HepG2 (cell line): ENCODE measurements around the gene DPEP1. TPM values are rescaled to one million over a fixed set of nuclear protein-coding genes. Genes with fewer than 3 reads are reported as not detected.

Source experiments
- ATAC-seq: fragments of 200-7000 bp; cut with Tn5 transposase; 3 replicates; pipeline ENCODE4 v1.9.1; 2020; ENCODE audit warnings: mild to moderate bottlenecking, moderate library complexity
- BruUV-seq: library from RNA; stranded (reverse); fragments of 400-500 nt; replicated peaks from 2 replicates; lab custom pipeline; 2021; lab: Mats Ljungman, UMichigan
- CTCF ChIA-PET: fragments of 300-600 bp; formaldehyde crosslinking; extraction: SDS; loops from one replicate; lab custom pipeline; 2021; ENCODE audit warnings: low total read pairs, inconsistent platforms, low intra/inter-chr PET ratio; lab: Yijun Ruan, JAX
- POLR2A ChIA-PET: fragments of 350-600 bp; sonication (Branson Sonifier 250); formaldehyde crosslinking; loops from one replicate; lab custom pipeline; 2020; ENCODE audit warnings: antibody characterized with exemption, inconsistent platforms; lab: Yijun Ruan, JAX
- DNase-seq: peaks from one replicate; pipeline ENCODE4 v3.0.0-alpha.2; 2015; ENCODE audit warnings: low spot score
- FAIRE-seq: peaks from 3 replicates; lab custom pipeline; 2011; peaks lifted over from hg19 to GRCh38; lab: Jason Lieb, UNC
- H2AFZ ChIP-seq: one replicate; pipeline ENCODE4 v1.6.1; 2011; ENCODE audit warnings: low read length, inconsistent platforms
- H3K27ac ChIP-seq: fragments of 300-600 bp; 3 replicates; pipeline ENCODE4 v1.8.0; 2011; ENCODE audit warnings: mixed run types, mild to moderate bottlenecking, mixed read lengths, low read length, inconsistent platforms; ENCODE audit not compliant: insufficient read depth; ENCODE audit errors: extremely low read length
- H3K27me3 ChIP-seq, 2 experiments: fragments of 200-600 bp in 1 of 2; 2 replicates in 1 of 2; 3 replicates in 1 of 2; pipeline versions ENCODE4 v1.6.0 to v1.8.0; 2011; ENCODE audit warnings: low read length in 2 of 2, mild to moderate bottlenecking in 2 of 2, moderate library complexity in 2 of 2, inconsistent platforms in 1 of 2; ENCODE audit not compliant: insufficient read depth in 2 of 2, control insufficient read depth in 1 of 2
- H3K36me3 ChIP-seq, 2 experiments: fragments of 200-600 bp in 1 of 2; replicated peaks in 1 of 2; 2 replicates in 1 of 2; 3 replicates in 1 of 2; pipeline versions ENCODE4 v1.5.1 to v1.8.0; 2011; ENCODE audit warnings: low read length in 2 of 2, inconsistent platforms in 1 of 2; ENCODE audit not compliant: insufficient read depth in 2 of 2, control insufficient read depth in 1 of 2
- H3K4me1 ChIP-seq: 2 replicates; pipeline ENCODE4 v1.5.1; 2012; ENCODE audit warnings: low read length, inconsistent platforms; ENCODE audit not compliant: insufficient read depth
- H3K4me2 ChIP-seq: 2 replicates; pipeline ENCODE4 v1.6.0; 2011; ENCODE audit warnings: low read depth, low read length, inconsistent platforms
- H3K4me3 ChIP-seq, 3 experiments: fragments of 200-600 bp in 1 of 3; sonication (generic), shearing (Covaris generic) in 1 of 3; replicated peaks in 1 of 3; 2 replicates each; pipeline ENCODE4 v1.5.1; 2011 to 2016; ENCODE audit warnings: low read length in 3 of 3, inconsistent platforms in 2 of 3, low read depth in 2 of 3, mild to moderate bottlenecking in 2 of 3, control low read depth in 1 of 3, mixed read lengths in 1 of 3; ENCODE audit not compliant: insufficient read depth in 1 of 3
- H3K79me2 ChIP-seq: one replicate; pipeline ENCODE4 v1.6.1; 2011; ENCODE audit warnings: low read length, inconsistent platforms; ENCODE audit not compliant: insufficient read depth
- H3K9ac ChIP-seq: 2 replicates; pipeline ENCODE4 v1.6.0; 2011; ENCODE audit warnings: mild to moderate bottlenecking, low read depth, low read length, inconsistent platforms; ENCODE audit not compliant: insufficient read depth
- H3K9me3 ChIP-seq: 2 replicates; pipeline ENCODE4 v1.5.1; 2012; ENCODE audit warnings: mild to moderate bottlenecking, low read length
- H4K20me1 ChIP-seq: 2 replicates; pipeline ENCODE4 v1.6.0; 2011; ENCODE audit warnings: inconsistent platforms, mild to moderate bottlenecking, low read length, moderate library complexity; ENCODE audit not compliant: insufficient read depth
- JUN ChIP-seq: sonication (generic); formaldehyde crosslinking; IDR thresholded peaks from 2 replicates; pipeline ENCODE4 v1.4.0; 2020; ENCODE audit warnings: mild to moderate bottlenecking, missing genetic modification reagents
- MAFF ChIP-seq: IDR thresholded peaks from 2 replicates; pipeline ENCODE4 v1.6.1; 2011; ENCODE audit warnings: low read depth, low read length, improper control_type of control experiment
- MATR3 ChIP-seq: sonication (generic); formaldehyde crosslinking; IDR thresholded peaks from 2 replicates; pipeline ENCODE4 v1.4.0; 2020; ENCODE audit warnings: missing genetic modification reagents
- ZNF280B ChIP-seq: sonication (generic); formaldehyde crosslinking; IDR thresholded peaks from 2 replicates; pipeline ENCODE4 v1.5.0; 2020; ENCODE audit warnings: missing genetic modification reagents, mild to moderate bottlenecking, borderline replicate concordance
- WGBS: methylation state at CpG from one replicate; pipeline ENCODE4 v1.1.6; 2017; ENCODE audit warnings: low lambda C conversion rate; 5-methylcytosine and 5-hydroxymethylcytosine counted together
- in situ Hi-C: cut with HindIII; loops from 2 replicates; pipeline ENCODE4 v1.10.0; 2017; ENCODE audit warnings: low pct_unique_long_range_greater_than_20kb; ENCODE audit not compliant: extremely low pct_ligation_motif_present
- intact Hi-C: fragments of 100-400 bp; cut with micrococcal nuclease; formaldehyde crosslinking; loops from one replicate; pipeline ENCODE4 v1.10.0; 2022; ENCODE audit not compliant: unreplicated experiment
- polyA plus RNA-seq, 8 experiments: library from polyadenylated mRNA; depleted of rRNA in 3 of 8; stranded (reverse) in 7 of 8; unstranded in 1 of 8; fragments of >200 nt; fragmentation: Illumina TruSeq in 4 of 8; extraction: Trizol in 4 of 8; gene quantifications; 2 replicates each; pipeline versions ENCODE4 v1.2.1 to v1.2.3, GENCODE V29; 2011 to 2016; ENCODE audit warnings: low read depth in 4 of 8, missing spikeins in 1 of 8, mixed read lengths in 1 of 8; ENCODE audit not compliant: insufficient read depth in 1 of 8
- total RNA-seq, 5 experiments: library from RNA; depleted of rRNA; stranded (reverse); fragments of >200 nt; fragmentation: Illumina TruSeq; extraction: Trizol; gene quantifications; 2 replicates each; pipeline ENCODE4 v1.2.3, GENCODE V29; 2016; ENCODE audit warnings: low read depth in 1 of 5
- TF ChIP-seq, protein P1 (sequence below): sonication (generic); formaldehyde crosslinking; IDR thresholded peaks from 2 replicates; pipeline ENCODE4 v1.4.0; 2020; ENCODE audit warnings: mild to moderate bottlenecking, missing genetic modification reagents
- TF ChIP-seq, protein P2 (sequence below): fragments of 450-650 bp; IDR thresholded peaks from 2 replicates; pipeline ENCODE4 v1.6.1; 2016

DPEP1 gene
- total and polyA plus RNA-seq, 2 of the 13 experiments (the other 11 are each of a cell fraction or from before 2014, with no cell fraction given) = 37.6 to 52.2 TPM

DNA sequence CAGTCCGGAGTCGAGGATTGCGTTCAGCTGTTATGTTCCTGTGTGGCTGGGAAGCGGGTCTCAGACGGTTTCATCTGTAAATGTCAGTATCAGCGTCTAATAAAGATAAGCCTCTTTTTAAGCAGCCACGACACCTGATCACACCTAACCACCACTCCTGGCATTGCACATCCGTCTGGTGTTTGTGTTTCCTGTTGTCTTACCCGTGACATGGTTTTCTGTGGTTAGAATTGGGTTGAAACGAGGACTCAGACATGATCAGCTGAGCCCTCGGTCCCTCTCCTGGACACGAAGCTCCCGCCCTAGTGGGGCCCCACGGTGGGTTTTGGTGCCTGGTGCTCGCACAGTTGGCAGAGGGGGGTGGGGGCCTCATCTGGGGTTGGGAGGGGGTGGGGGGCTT is 19.6 kb upstream of the DPEP1 start:
- Histone ChIP-seq H3K9me3 (no peaks in the 10 kb centered on the region), H3K27me3 (peaks cover 10 to 41% of the 10 kb centered on the region in 2 experiments; a peak in 4 of 5 replicates), H3K4me2 (peak overlapping the region; percentile 15; the same call in 1 of the 2 replicates), H3K79me2 (no peaks in the 10 kb centered on the region)
- no peak for TF ChIP-seq MAFF
- TF ChIP-seq, all 625 proteins: peak for 0
- H3K36me3 ChIP-seq = no peaks in the 10 kb centered on the region
- H3K27ac ChIP-seq = no peak overlapping the region
- WGBS = 20% methylated on average over 15 of the region's 15 CpGs
- no peak overlapping the region for H3K4me3 ChIP-seq
- no peaks in the 10 kb centered on the region for H4K20me1 ChIP-seq
- intact Hi-C loops (no loop called here), in situ Hi-C loops (no loop called here)
- peak; percentile 8 for FAIRE-seq
- ChIA-PET POLR2A (no interaction called here), CTCF (no interaction called here)
- peaks cover 17% of the 10 kb centered on the region for H3K4me1 ChIP-seq
- H3K9ac ChIP-seq = no peak overlapping the region
- DNase-seq = no peak
- BruUV-seq = no TSS peak
- no peak for ATAC-seq
- H2AFZ ChIP-seq = no peak overlapping the region

- Histone ChIP-seq H3K27me3 (peaks cover 11 to 30% of the 10 kb centered on the region in 2 experiments; a peak in 4 of 5 replicates), H2AFZ (no peak overlapping the region), H3K4me1 (peaks cover 19% of the 10 kb centered on the region), H3K27ac (no peak overlapping the region), H3K4me2 (no peak overlapping the region), H4K20me1 (no peaks in the 10 kb centered on the region), H3K36me3 (no peaks in the 10 kb centered on the region), H3K79me2 (no peaks in the 10 kb centered on the region), H3K9ac (no peak overlapping the region), H3K9me3 (no peaks in the 10 kb centered on the region), H3K4me3 (no peak overlapping the region)
- no TSS peak for BruUV-seq
- no peak for DNase-seq
- ChIA-PET CTCF (no interaction called here), POLR2A (no interaction called here)
- no peak for ATAC-seq
- 66% methylated on average over 30 of the region's 47 CpGs for WGBS
- intact Hi-C loops (no loop called here), in situ Hi-C loops (no loop called here)
- TF ChIP-seq, protein P1, sequence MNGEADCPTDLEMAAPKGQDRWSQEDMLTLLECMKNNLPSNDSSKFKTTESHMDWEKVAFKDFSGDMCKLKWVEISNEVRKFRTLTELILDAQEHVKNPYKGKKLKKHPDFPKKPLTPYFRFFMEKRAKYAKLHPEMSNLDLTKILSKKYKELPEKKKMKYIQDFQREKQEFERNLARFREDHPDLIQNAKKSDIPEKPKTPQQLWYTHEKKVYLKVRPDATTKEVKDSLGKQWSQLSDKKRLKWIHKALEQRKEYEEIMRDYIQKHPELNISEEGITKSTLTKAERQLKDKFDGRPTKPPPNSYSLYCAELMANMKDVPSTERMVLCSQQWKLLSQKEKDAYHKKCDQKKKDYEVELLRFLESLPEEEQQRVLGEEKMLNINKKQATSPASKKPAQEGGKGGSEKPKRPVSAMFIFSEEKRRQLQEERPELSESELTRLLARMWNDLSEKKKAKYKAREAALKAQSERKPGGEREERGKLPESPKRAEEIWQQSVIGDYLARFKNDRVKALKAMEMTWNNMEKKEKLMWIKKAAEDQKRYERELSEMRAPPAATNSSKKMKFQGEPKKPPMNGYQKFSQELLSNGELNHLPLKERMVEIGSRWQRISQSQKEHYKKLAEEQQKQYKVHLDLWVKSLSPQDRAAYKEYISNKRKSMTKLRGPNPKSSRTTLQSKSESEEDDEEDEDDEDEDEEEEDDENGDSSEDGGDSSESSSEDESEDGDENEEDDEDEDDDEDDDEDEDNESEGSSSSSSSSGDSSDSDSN (CRISPR knock-in tag) = 0 out of 2 replicates have a peak, but pooled peaks have one; percentile 24
- TF ChIP-seq MATR3 (CRISPR knock-in tag) (peak; percentile 25; the same call in 1 of the 2 replicates), ZNF280B (CRISPR knock-in tag) (0 out of 2 replicates have a peak, but pooled peaks have one; percentile 8), JUN (CRISPR knock-in tag) (no peak)
- TF ChIP-seq, protein P2, sequence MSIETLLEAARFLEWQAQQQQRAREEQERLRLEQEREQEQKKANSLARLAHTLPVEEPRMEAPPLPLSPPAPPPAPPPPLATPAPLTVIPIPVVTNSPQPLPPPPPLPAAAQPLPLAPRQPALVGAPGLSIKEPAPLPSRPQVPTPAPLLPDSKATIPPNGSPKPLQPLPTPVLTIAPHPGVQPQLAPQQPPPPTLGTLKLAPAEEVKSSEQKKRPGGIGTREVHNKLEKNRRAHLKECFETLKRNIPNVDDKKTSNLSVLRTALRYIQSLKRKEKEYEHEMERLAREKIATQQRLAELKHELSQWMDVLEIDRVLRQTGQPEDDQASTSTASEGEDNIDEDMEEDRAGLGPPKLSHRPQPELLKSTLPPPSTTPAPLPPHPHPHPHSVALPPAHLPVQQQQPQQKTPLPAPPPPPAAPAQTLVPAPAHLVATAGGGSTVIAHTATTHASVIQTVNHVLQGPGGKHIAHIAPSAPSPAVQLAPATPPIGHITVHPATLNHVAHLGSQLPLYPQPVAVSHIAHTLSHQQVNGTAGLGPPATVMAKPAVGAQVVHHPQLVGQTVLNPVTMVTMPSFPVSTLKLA = peak; percentile 79
- no peak for FAIRE-seq
These were observed 17.9 kb upstream of the DPEP1 start for GRCh38 chr16:89595330-89596060.
